Left forelimb (tissue), 1 donor: Measurements from ENCODE around the gene CDKN2D.
A peak's percentile ranks its signal among the peaks of the same experiment; 100 is the strongest.
"Not testable (repeated sequence)": the region's sequence is repeated elsewhere in the genome, so short reads cannot be mapped to it uniquely, and the experiment has no call there.

Experiments used
- DNase-seq: peaks from one replicate; pipeline ENCODE4 v3.0.0-alpha.2; 2018; ENCODE audit warnings: low spot score

The CDKN2D gene

GRCh38 chr19:10551698-10552301 is 17.0 kb downstream of the CDKN2D start:
- no peak for DNase-seq

DNA sequence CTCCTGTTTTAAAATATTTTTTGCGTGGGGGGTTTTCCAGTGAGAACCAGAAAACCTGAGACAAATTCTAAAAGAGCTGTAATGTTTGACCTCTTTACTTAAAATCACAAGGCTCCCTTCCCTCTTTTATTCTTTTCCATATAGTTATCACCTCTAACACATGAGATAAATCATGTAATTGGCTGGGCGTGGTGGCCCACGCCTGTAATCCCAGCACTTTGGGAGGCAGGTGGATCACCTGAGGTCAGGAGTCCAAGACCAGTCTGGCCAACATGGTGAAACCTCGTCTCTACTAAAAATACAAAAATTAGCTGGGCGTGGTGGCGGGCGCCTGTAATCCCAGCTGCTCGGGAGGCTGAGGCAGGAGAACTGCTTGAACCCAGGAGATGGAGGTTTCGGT is 17.8 kb downstream of the CDKN2D start:
- not testable (repeated sequence) for DNase-seq

DNA sequence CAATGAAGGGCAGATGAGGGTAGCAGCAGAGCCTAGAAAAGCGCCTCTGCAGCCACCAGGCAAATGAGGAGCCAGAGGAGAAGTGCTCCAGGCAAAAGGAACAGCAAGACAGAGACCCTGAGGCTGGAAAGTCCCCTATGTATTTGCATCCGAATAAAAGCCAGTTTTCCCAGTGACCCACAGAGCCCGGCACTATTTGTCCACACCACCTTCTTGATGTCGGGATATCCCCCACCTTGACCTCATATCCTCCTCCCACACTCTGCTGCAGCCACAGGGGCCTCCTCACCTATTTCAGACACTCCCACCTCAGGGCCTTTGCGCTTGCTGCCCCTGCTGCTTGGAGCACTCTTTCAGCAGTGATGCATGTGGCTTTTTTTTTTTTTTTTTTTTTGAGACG is 18.4 kb downstream of the CDKN2D start:
- no peak for DNase-seq

GRCh38 chr19:10549733-10550132 is 19.0 kb downstream of the CDKN2D start:
- DNase-seq, result no peak

DNA sequence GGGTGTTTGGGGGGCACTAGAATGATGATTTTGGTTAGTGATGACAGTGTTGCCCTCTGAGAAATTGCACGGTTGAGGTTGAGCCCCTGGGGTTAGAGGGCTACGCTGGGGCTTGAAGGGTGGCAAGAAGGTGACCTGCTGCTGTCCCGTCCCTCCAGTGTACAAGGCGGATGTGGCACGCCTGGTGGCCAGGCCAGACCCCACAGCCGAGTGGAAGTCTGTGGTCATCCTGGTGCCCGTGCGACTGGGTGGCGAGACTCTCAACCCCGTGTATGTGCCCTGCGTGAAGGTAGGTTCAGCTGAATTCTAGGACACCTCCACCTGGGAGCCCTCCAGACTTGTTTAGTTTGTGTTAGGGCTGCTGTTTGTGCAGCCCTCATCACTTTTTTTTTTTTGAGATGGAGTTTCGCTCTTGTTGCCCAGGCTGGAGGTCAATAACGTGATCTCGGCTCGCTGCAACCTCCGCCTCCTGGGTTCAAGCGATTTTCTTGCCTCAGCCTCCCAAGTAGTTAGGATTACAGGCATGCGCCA is 20.0 kb downstream of the CDKN2D start:
- no peak for DNase-seq

- no peak for DNase-seq
Measured at GRCh38 chr19:10546817-10547216, 22.0 kb downstream of the CDKN2D start.

DNA sequence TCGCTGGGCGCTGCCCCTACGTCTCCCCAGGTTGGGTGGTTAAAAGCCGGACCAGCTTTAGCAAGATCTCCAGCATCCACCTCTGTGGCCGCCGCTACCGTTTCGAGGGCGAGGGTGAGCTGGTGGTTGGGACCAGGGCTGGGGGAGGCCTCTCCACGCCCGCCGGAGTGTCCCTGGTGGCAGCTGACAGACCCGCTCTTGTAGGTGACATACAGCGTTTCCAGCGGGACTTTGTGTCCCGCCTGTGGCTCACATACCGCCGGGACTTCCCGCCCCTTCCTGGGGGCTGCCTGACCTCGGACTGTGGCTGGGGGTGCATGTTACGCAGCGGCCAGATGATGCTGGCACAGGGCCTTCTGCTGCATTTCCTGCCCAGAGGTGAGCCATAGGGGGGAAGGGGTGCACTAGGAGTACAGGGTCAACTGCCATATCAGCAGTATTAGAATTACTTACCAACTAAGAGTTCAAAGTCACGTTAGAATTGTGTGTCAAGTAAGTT is 24.0 kb downstream of the CDKN2D start:
- DNase-seq, result no peak

DNA sequence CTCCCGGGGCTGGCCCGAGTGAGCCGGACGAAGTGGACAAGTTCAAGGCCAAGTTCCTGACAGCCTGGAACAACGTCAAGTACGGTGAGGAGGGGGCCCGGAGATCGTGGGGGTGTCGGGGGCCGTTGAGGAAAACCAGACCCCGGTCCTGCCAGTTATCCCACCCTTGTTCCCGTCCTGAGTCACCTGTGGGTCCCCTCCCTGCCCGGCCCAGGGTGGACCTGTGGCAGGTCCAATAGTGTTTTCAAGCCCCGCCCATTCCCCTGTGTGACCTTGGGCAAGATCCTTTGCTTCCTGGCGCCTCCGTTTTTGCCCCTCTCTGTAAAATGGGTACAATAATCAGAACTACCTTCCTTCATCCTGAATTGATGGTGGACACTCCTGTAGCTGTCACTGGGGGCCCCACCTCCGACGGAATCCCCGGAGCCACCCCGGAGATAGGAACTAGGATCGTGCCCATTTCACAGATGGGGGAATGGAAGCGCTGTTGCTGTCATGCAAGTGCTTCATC is 24.5 kb downstream of the CDKN2D start:
- DNase-seq, result no peak

- peak; percentile 92 for DNase-seq
Measured at GRCh38 chr19:10543420-10544241, 25.1 kb downstream of the CDKN2D start, which contains the start of gene ATG4D. TSS of gene ATG4D (plus strand) at chr19:10543904. CDS start at chr19:10544091, 187 bp downstream.

GRCh38 chr19:10543059-10543419 is 25.7 kb downstream of the CDKN2D start:
- DNase-seq, result no peak

DNA sequence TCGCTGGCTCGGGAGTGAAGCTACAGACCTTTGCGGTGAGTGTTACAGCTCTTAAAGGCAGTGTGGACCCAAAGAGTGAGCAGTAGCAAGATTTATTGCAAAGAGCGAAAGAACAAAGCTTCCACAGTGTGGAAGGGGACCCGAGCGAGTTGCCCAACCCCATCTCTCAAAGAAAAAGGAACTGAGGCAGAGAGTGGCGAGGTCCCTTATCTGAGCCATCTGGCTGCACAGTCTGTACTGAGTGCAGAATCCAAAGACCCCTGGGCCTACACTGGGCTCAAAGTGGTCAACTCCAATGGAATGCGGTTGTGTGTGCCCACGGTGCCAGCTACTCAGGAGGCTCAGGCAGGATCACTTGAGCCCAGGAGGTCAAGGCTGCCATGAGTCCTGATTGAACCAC is 29.8 kb downstream of the CDKN2D start:
- not testable (repeated sequence) for DNase-seq

- DNase-seq, result no peak
Measured at GRCh38 chr19:10538204-10538983, 30.4 kb downstream of the CDKN2D start.

DNA sequence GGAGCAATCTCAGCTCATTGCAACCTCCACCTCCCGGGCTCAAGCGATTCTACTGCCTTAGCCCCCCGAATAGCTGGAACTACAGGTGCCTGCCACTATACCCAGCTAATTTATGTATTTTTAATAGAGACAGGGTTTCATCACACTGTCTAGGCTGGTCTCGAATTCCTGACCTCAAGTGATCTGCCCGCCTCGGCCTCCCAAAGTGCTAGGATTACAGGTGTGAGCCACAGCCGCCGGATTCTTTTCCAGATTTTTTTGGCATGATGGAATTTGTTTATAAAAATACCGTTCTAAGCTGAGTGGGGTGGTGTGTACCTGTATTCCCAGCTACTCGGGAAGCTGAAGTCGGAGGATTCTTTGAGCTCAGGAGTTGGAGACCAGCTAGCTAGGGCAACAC is 31.1 kb downstream of the CDKN2D start:
- no peak for DNase-seq

GRCh38 chr19:10535613-10536012 is 33.2 kb downstream of the CDKN2D start:
- DNase-seq, result no peak

DNA sequence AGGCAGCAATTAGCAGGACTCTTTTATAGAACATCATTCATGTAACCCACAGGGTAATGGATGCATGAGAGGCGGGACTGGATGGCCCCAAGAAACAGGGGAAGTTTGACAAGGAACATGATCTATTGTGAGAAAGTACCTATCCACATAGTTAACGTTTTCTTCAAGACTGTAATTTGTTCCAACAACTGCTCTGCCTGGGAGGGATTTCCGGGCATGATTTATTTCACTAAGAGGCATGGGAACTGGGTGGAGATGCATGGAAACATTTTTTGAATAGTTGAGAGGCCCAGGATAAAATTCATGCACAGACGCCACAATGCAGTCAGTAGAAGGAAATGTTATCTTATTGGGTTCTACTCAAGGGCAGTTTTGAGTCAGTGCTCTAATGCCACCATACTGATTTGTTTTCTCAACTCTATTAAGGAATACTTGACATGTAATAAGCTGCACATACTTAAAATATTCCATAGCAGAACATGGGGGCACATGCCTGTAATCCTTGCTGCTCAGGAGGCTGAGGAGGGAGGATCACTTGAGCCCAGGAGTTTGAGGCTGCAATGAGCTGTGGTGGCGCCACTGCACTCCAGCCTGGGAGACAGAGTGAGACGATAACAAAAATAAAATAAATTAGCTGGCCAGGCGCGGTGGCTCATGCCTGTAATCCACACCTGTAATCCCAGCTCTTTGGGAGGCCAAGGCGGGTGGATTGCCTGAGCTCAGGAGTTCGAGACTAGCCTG is 35.0 kb downstream of the CDKN2D start:
- no peak for DNase-seq

DNA sequence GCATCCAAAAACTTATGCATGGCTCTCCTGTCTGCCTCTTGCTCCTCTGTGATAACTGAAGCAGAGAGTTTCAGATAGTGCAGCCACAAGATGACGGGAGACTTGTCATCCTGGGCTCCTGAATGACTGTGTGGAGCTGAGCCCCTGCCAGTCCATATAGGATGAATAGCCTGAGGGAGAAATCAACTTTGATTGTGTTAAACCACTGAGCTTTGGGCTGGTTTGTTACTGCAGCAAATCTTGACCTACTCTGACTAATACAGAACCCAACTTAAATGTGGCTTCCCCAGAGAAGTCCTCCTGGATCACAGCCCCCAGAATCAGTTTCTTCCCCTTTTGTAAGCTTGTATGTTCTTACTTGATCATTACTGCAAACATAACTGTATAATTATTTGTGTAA is 36.3 kb downstream of the CDKN2D start:
- DNase-seq, result no peak

- not testable (repeated sequence) for DNase-seq
Measured at GRCh38 chr19:10526887-10527286, 41.9 kb downstream of the CDKN2D start.

DNA sequence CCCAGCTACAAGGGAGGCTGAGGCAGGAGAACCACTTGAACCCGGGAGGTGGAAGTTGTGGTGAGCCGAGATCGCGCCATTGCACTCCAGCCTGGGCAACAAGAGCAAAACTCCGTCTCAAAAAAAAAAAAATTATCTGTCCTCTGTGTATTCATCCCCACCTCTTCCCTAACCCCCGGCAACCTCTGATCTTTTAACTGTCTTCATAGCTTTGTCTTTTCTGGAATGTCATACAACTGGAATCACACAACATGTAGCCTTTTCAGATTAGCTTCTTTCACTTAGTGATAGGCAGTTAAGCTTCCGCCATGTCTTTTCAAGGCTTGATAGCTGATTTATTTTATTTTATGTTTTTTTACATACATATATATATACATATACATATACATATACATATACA is 43.1 kb downstream of the CDKN2D start:
- DNase-seq, result no peak

DNA sequence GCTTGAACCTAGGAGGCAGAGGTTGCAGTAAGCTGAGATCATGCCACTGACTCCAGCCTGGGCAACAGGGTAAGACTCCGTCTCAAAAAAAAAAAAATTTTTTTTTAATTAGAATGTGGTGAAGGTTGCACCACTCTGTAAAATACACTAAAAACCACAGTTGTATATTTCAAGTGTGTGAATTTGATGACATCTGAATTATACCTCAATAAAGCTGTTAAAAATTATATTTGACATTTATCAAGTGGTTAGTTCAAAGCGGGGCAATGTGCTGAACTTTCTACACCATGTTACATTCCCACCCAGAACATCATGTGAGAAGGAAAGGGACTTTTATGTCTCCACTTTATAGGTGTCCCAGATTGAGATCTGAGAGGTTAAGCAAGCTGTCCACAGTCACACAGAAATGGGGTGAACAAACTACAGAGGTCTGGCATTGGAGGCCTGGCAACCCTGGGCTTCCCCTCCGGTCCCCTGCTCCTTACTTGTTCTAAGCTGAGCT is 45.6 kb downstream of the CDKN2D start:
- no peak for DNase-seq

DNA sequence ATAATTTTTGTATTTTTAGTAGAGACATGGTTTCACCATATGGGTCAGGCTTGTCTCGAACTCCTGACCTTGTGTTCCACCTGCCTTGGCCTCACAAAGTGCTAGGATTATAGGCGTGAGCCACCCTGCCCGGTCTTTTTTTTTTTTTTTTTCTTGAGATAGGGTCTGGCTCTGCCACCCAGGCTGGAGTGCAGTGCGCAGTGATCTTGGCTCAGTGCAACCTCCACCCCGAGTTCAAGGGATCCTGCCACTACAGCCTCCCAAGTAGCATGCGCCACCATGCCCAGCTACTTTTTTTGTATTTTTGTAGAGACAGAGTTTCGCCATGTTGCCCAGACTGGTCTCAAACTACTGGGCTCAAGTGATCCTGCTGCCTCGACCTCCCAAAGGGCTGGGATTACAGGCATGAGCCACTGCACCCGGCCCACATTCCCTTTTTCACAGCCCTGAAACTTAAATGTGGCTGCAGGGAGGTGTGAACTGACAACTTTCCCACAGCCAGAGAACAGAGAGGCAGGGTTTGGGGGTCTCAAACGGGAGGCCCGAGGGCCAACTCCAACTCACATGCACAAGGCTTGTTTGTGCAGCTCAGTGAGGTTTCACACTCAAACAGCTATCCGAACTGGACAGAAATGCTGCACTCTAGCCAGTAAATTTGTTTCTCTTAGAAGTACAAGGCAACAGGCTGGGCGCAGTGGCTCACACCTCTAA is 47.2 kb downstream of the CDKN2D start:
- no peak for DNase-seq
